GM12878 (cell line): Measurements from ENCODE around the gene ZNF672.

Experiments
- MTA3 ChIP-seq: IDR thresholded peaks from 2 replicates; pipeline ENCODE4 v1.6.1; 2012; ENCODE audit warnings: low read length, inconsistent platforms, borderline replicate concordance
- ZZZ3 ChIP-seq: IDR thresholded peaks from 2 replicates; pipeline ENCODE4 v1.6.1; 2011; ENCODE audit warnings: low read depth; ENCODE audit not compliant: control insufficient read depth, insufficient read length
- TF ChIP-seq, protein P1 (sequence below), 3 experiments: IDR thresholded peaks in 2 of 3; conservative IDR thresholded peaks in 1 of 3; 2 replicates each; pipeline ENCODE4 v1.5.1; 2011; ENCODE audit warnings: low read depth in 3 of 3, low read length in 3 of 3, mild to moderate bottlenecking in 3 of 3, control low read depth in 2 of 3, moderate library complexity in 2 of 3, inconsistent platforms in 1 of 3, mixed read lengths in 1 of 3; ENCODE audit not compliant: control insufficient read depth in 2 of 3, insufficient read depth in 1 of 3; ENCODE audit errors: extremely low read depth in 1 of 3

GRCh38 chr1:248843687-248844086 lies 5.7 kb downstream of the ZNF672 start:
- TF ChIP-seq, protein P1, sequence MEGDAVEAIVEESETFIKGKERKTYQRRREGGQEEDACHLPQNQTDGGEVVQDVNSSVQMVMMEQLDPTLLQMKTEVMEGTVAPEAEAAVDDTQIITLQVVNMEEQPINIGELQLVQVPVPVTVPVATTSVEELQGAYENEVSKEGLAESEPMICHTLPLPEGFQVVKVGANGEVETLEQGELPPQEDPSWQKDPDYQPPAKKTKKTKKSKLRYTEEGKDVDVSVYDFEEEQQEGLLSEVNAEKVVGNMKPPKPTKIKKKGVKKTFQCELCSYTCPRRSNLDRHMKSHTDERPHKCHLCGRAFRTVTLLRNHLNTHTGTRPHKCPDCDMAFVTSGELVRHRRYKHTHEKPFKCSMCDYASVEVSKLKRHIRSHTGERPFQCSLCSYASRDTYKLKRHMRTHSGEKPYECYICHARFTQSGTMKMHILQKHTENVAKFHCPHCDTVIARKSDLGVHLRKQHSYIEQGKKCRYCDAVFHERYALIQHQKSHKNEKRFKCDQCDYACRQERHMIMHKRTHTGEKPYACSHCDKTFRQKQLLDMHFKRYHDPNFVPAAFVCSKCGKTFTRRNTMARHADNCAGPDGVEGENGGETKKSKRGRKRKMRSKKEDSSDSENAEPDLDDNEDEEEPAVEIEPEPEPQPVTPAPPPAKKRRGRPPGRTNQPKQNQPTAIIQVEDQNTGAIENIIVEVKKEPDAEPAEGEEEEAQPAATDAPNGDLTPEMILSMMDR (IDR thresholded peaks at IDR 0.05 in 2 of 3, conservative IDR thresholded peaks at IDR 0.05 in 1 of 3; ENCODE audit: control insufficient read depth in 2 of 3, extremely low read depth in 1 of 3, insufficient read depth in 1 of 3, low read depth in 3 of 3, low read length in 3 of 3): no peak
- TF ChIP-seq ZZZ3 (no peak), MTA3 (no peak)
